GM12865 (cell line): ENCODE measurements around the gene SASH1.

ENCODE experiments used
- DNase-seq: peaks from one replicate; pipeline ENCODE4 v3.0.0; 2010; ENCODE audit warnings: low read depth
- H3K4me3 ChIP-seq: 2 replicates; pipeline ENCODE4 v1.5.1; 2011; ENCODE audit warnings: mild to moderate bottlenecking, low read depth, low read length, control low read depth
- CTCF ChIP-seq: IDR thresholded peaks from 2 replicates; pipeline ENCODE4 v1.5.1; 2011; ENCODE audit warnings: low read length, control low read depth, low read depth, inconsistent platforms; ENCODE audit not compliant: insufficient read depth; ENCODE audit errors: missing control alignments

SASH1 gene

DNA sequence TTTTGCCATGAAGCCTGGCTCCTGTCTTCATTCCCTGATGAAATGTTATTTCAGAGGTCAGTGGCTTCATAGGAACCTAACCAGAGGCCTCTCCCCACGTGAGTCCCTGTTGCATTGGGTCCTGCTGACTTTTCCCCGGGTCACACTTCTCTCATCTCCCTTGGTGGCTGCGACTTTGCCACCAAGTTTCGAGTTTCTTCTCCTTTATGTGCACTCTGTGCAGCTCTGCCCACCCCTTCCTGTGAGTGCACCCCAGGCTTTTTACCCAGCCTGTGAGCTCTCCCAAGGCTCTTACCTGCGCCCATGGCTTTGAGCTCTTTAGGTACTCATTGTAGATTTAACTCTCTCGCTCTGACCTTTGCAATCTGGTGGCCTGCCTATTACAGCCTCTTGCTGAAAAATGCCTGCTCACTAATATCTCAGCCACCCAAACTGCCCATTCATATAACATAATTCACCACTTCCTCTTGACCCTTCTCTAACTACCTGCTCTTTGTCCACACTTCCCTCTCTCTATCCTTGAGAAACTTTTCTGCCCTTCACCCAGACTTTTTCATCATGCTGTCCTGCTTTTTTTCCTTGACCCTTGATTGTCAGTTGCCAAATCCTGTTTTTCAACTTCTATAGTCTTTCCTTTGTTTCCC is 105.9 kb downstream of the SASH1 start:
- TF ChIP-seq CTCF: no peak
- no peak overlapping the region for H3K4me3 ChIP-seq
- DNase-seq: no peak

DNA sequence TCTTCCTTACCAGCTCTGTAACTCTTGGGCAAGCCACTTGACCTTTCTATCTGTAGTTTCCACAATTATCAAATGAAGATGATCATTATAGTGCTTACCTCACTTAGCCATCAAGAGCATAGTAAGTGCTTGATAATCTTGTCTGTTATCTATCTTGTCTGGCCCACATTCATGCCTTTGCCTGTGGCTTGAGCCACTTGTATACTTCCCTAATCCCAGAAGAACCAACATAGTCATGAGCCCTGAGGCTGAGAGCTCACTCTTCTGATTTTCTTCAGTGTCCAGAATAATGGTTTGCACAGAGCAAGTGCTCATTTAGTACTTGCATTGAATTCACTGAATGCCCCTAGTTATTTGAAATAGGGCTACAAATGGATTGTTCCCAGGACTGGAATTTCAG is 108.2 kb downstream of the SASH1 start:
- no peak for TF ChIP-seq CTCF
- DNase-seq: no peak
- H3K4me3 ChIP-seq: no peak overlapping the region

GRCh38 chr6:148451690-148452089 is 109.1 kb downstream of the SASH1 start:
- no peak for TF ChIP-seq CTCF
- peak; percentile 31 for DNase-seq
- no peak overlapping the region for H3K4me3 ChIP-seq

DNA sequence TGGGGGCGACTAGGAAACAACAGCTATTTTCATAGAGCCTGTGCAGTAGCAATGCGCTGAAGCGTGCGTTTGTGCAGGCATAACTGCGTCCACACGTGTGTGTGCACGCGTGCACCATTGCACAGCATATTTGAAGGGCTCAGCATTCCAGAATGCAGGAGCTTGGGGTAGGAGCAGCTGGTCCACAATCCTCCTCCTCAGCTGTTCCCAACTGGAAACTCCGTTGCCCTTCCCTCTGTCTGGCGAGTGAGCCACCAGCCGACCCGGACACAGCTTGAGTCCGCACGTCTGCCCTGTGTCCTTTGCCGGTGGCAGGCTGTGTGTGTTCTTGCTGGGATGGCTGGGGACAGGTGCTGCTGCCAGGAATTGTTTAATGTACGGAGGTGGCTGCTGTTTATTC is 110.2 kb downstream of the SASH1 start:
- no peak overlapping the region for H3K4me3 ChIP-seq
- DNase-seq: no peak
- TF ChIP-seq CTCF: no peak

DNA sequence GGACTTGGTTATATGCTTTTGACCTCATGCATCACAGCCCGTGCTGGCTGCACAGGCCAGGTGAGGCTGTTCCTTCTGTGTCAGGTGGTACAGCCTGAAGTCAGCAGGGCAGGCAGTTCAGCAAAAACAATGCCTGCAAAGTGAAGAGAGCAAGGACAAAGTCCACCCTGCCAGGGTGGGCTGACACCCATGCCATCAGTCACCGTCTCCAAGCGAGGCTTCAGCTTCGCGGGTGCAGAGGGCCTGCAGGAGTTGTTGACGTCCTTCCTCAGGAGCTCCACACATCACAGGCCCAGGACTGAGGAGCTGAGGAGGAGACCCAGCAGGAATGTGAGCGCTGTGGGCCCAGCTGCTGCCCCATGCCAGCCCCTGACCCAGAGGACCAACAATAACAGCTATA is 111.3 kb downstream of the SASH1 start:
- no peak for DNase-seq
- TF ChIP-seq CTCF: no peak

DNA sequence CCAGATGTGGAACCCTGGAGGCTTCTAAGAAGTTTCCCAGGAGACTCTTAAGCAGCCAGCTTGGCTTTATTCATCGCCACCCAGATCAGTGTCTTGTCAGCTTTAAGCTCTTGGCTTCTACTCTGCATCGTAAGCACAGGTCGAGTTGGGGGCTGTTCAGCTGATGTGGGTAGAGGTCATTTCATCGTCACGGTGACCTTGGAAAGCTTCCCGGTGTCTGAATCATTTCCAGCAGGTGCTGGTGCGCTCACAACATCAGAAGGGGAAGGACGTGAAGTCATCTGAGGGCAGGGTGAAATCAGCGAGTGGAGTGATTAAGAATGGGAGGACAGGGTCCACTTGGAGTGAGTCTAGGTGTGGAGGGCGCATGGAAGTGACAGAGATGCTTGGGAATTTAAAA is 112.6 kb downstream of the SASH1 start:
- no peak overlapping the region for H3K4me3 ChIP-seq
- no peak for TF ChIP-seq CTCF
- DNase-seq: no peak

More for the DNA sequence above, 111.3 kb downstream of the SASH1 start:
- H3K4me3 ChIP-seq: no peak overlapping the region
